OCI-LY1 (cell line): ENCODE data around the gene CSNK1G2.

Experiments used
- H2AFZ ChIP-seq: fragments of 200-600 bp; sonication (generic), shearing (Covaris generic); 2 replicates; pipeline ENCODE4 v1.6.0; 2014; ENCODE audit warnings: antibody characterized with exemption, mild to moderate bottlenecking, low read length
- H3F3A ChIP-seq: fragments of 200-600 bp; sonication (generic), shearing (Covaris generic); 2 replicates; pipeline ENCODE4 v1.6.0; 2014; ENCODE audit warnings: mild to moderate bottlenecking, antibody characterized with exemption, low read length, moderate library complexity; ENCODE audit not compliant: insufficient read depth
- H3K27ac ChIP-seq: fragments of 200-600 bp; sonication (generic); 2 replicates; pipeline ENCODE4 v1.5.1; 2014; ENCODE audit warnings: low read length, mixed run types, mild to moderate bottlenecking, low read depth; ENCODE audit not compliant: poor library complexity, severe bottlenecking
- H3K27me3 ChIP-seq: fragments of 200-600 bp; sonication (generic); 2 replicates; pipeline ENCODE4 v1.6.0; 2014; ENCODE audit warnings: antibody characterized with exemption, mild to moderate bottlenecking, low read length, moderate library complexity; ENCODE audit not compliant: insufficient read depth
- H3K36me3 ChIP-seq: fragments of 200-600 bp; sonication (generic); 2 replicates; pipeline ENCODE4 v1.6.1; 2014; ENCODE audit warnings: mild to moderate bottlenecking, antibody characterized with exemption, low read length, moderate library complexity, mixed read lengths; ENCODE audit not compliant: insufficient read depth
- H3K4me1 ChIP-seq: fragments of 200-600 bp; sonication (generic); 2 replicates; pipeline ENCODE4 v1.5.1; 2014; ENCODE audit warnings: mild to moderate bottlenecking, low read length, moderate library complexity; ENCODE audit not compliant: insufficient read depth, severe bottlenecking
- H3K4me2 ChIP-seq: fragments of 200-600 bp; sonication (generic), shearing (Covaris generic); 2 replicates; pipeline ENCODE4 v1.6.1; 2014; ENCODE audit warnings: low read length
- H3K4me3 ChIP-seq: fragments of 200-600 bp; sonication (generic); 2 replicates; pipeline ENCODE4 v1.5.1; 2014; ENCODE audit warnings: low read length, low read depth, mild to moderate bottlenecking, mixed read lengths; ENCODE audit not compliant: poor library complexity, severe bottlenecking
- H3K79me2 ChIP-seq: fragments of 200-600 bp; shearing (Covaris generic); 2 replicates; pipeline ENCODE4 v1.6.1; 2016; ENCODE audit warnings: mixed run types, low read length, mixed read lengths; ENCODE audit not compliant: insufficient read depth
- H3K9ac ChIP-seq: fragments of 200-600 bp; sonication (generic), shearing (Covaris generic); 2 replicates; pipeline ENCODE4 v1.6.1; 2014; ENCODE audit warnings: mild to moderate bottlenecking, low read length, mixed read lengths
- H3K9me2 ChIP-seq: fragments of 200-600 bp; sonication (generic), shearing (Covaris generic); 2 replicates; pipeline ENCODE4 v1.6.1; 2014; ENCODE audit warnings: low read depth, mild to moderate bottlenecking, low read length, mixed read lengths
- H3K9me3 ChIP-seq: fragments of 200-600 bp; shearing (Covaris generic); 2 replicates; pipeline ENCODE4 v1.6.1; 2014; ENCODE audit warnings: low read length, mixed read lengths
- H4K20me1 ChIP-seq: fragments of 200-600 bp; sonication (generic), shearing (Covaris generic); 2 replicates; pipeline ENCODE4 v1.6.0; 2016; ENCODE audit warnings: mild to moderate bottlenecking, low read length; ENCODE audit not compliant: insufficient read depth
- EZH2 ChIP-seq: fragments of 200-600 bp; sonication (generic), shearing (Covaris generic); IDR thresholded peaks from 2 replicates; pipeline ENCODE4 v1.8.0; 2017; ENCODE audit warnings: borderline replicate concordance, mixed run types, mild to moderate bottlenecking, antibody characterized with exemption, low read length, moderate library complexity, mixed read lengths
- TF ChIP-seq, protein P1 (sequence below): fragments of 200-600 bp; sonication (generic), shearing (Covaris generic); IDR thresholded peaks from 2 replicates; pipeline ENCODE4 v1.5.1; 2017; ENCODE audit warnings: mild to moderate bottlenecking, antibody characterized with exemption, low read length, moderate library complexity, mixed read lengths

Gene CSNK1G2

DNA sequence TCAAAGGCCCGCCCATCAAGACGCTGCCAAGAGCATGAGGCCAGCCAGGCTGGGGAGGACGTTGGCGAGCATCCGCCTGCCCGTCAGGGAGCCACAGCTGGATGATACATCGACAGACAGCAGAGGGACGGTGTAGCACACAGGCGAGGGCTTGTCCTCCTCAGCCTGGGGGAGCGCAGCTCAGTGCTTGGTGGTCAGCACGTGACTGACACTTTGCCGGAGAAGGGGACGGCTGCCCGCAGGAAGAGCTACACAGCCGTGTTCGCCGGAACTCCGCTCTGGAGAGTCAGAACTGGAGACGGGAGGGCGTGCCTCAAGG, 34.1 kb downstream of the CSNK1G2 start:
- no peak overlapping the region for H3K9ac ChIP-seq
- H3F3A ChIP-seq = no peaks in the 10 kb centered on the region
- no peaks in the 10 kb centered on the region for H3K27me3 ChIP-seq
- H3K9me2 ChIP-seq = no peaks in the 10 kb centered on the region
- H4K20me1 ChIP-seq = no peaks in the 10 kb centered on the region
- H3K9me3 ChIP-seq = no peaks in the 10 kb centered on the region
- H3K27ac ChIP-seq = no peak overlapping the region
- peaks cover 3% of the 10 kb centered on the region for H3K4me1 ChIP-seq
- H3K79me2 ChIP-seq = 0 out of 2 replicates have a peak, but pooled peaks cover 3% of the 10 kb centered on the region
- TF ChIP-seq, protein P1, sequence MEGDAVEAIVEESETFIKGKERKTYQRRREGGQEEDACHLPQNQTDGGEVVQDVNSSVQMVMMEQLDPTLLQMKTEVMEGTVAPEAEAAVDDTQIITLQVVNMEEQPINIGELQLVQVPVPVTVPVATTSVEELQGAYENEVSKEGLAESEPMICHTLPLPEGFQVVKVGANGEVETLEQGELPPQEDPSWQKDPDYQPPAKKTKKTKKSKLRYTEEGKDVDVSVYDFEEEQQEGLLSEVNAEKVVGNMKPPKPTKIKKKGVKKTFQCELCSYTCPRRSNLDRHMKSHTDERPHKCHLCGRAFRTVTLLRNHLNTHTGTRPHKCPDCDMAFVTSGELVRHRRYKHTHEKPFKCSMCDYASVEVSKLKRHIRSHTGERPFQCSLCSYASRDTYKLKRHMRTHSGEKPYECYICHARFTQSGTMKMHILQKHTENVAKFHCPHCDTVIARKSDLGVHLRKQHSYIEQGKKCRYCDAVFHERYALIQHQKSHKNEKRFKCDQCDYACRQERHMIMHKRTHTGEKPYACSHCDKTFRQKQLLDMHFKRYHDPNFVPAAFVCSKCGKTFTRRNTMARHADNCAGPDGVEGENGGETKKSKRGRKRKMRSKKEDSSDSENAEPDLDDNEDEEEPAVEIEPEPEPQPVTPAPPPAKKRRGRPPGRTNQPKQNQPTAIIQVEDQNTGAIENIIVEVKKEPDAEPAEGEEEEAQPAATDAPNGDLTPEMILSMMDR = no peak
- no peak for TF ChIP-seq EZH2
- H3K4me3 ChIP-seq = no peak overlapping the region
- H2AFZ ChIP-seq = no peak overlapping the region
- peaks cover 49% of the 10 kb centered on the region for H3K36me3 ChIP-seq
- no peak overlapping the region for H3K4me2 ChIP-seq

DNA sequence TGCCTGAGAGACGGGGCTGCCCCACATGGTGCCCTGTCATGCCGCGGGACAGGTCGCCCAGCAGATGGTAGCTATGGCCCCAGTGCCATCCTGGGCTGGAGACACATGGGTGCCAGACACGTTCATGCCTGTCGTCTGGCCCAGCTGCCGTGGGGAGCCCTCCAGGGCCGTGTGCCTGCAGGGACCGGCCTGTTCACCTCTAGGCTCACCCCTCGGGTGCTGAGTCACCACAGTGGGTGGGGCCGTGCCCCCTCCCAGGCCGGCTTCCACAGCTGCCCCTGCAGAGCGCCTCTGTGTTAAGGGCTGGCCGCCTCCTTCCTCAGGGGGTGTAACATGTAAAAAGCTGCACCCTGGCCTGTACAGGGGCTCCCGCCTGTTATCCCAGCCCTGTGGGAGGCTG, 36.1 kb downstream of the CSNK1G2 start:
- TF ChIP-seq EZH2 = no peak
- TF ChIP-seq, protein P1 = no peak
- H3K79me2 ChIP-seq = 0 out of 2 replicates have a peak, but pooled peaks cover 3% of the 10 kb centered on the region
- no peaks in the 10 kb centered on the region for H3K27me3 ChIP-seq

DNA sequence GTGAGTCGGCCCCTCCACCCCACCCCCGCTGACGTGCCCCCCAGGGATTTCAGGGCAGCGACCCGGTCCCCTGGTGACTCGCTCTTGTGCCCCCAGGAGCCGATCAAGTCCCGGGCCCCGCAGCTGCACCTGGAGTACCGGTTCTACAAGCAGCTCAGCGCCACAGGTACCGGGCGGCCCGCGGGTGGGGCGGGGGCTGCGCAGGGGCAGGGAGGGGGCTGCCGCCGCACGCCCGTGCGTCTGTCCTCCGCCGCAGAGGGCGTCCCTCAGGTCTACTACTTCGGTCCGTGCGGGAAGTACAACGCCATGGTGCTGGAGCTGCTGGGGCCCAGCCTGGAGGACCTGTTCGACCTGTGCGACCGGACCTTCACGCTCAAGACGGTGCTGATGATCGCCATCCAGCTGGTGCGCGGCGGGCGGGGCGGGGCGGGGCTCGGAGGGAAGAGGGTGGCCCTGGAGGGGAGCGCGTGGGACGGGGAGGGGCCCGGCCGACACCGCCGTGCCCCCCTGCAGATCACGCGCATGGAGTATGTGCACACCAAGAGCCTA, 37.4 kb downstream of the CSNK1G2 start:
- Histone ChIP-seq H3K36me3 (peaks cover 61% of the 10 kb centered on the region), H4K20me1 (no peaks in the 10 kb centered on the region)

More for the DNA sequence above, 36.1 kb downstream of the CSNK1G2 start:
- no peaks in the 10 kb centered on the region for H3F3A ChIP-seq
- no peak overlapping the region for H3K4me3 ChIP-seq
- no peaks in the 10 kb centered on the region for H3K9me2 ChIP-seq
- H3K9me3 ChIP-seq = no peaks in the 10 kb centered on the region
- H4K20me1 ChIP-seq = no peaks in the 10 kb centered on the region
- no peak overlapping the region for H2AFZ ChIP-seq
- H3K9ac ChIP-seq = no peak overlapping the region
- H3K4me2 ChIP-seq = no peak overlapping the region
- peaks cover 55% of the 10 kb centered on the region for H3K36me3 ChIP-seq
- no peak overlapping the region for H3K27ac ChIP-seq
- peaks cover 11% of the 10 kb centered on the region for H3K4me1 ChIP-seq

More for the DNA sequence above, 37.4 kb downstream of the CSNK1G2 start:
- Histone ChIP-seq H3K9ac (no peak overlapping the region), H3K27me3 (no peaks in the 10 kb centered on the region), H3K4me1 (peaks cover 11% of the 10 kb centered on the region), H3F3A (no peaks in the 10 kb centered on the region), H3K79me2 (no peaks in the 10 kb centered on the region), H2AFZ (no peak overlapping the region), H3K4me3 (no peak overlapping the region), H3K9me3 (no peaks in the 10 kb centered on the region), H3K27ac (no peak overlapping the region), H3K9me2 (no peaks in the 10 kb centered on the region), H3K4me2 (no peak overlapping the region)
- TF ChIP-seq, protein P1 = no peak
- TF ChIP-seq EZH2 = no peak
